Measurements from ENCODE around the gene SLC5A5. TPM values are rescaled to one million over a fixed set of nuclear protein-coding genes. Genes with fewer than 3 reads are reported as not detected.

The SLC5A5 gene
- total RNA-seq, 1 donor from 2014 or later, result not detected

DNA sequence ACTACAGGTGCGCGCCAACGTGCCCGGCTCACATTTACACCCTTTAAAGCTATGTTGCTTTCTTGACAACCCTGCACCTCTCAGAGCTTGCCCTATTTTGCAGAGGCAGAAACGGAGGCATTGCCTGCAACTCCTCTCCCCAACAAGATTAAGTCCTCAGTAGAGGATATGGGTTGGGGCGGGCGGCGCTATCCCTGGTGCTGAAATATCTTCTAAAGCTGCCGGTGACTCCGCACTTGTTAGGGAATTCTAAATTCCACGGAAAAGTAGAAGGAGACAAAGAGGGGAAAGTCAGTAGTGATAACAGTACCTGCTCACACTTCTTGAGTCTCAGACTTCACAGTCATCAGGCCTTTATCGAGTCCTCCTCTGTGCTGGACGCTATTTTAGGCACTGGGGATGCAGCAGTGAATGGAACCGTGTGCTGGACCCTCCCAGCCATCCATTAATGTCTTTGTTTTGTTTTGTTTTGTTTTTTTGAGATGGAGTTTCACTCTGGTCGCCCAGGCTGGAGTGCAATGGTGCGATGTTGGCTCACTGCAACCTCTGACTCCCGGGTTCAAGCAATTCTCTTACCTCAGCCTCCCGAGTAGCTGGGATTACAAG is 18.0 kb downstream of the SLC5A5 start:
- H3K27me3 Mint-ChIP-seq (ENCODE audit: low read depth), result peaks cover 23% of the 10 kb centered on the region
- TF ChIP-seq, protein P1, sequence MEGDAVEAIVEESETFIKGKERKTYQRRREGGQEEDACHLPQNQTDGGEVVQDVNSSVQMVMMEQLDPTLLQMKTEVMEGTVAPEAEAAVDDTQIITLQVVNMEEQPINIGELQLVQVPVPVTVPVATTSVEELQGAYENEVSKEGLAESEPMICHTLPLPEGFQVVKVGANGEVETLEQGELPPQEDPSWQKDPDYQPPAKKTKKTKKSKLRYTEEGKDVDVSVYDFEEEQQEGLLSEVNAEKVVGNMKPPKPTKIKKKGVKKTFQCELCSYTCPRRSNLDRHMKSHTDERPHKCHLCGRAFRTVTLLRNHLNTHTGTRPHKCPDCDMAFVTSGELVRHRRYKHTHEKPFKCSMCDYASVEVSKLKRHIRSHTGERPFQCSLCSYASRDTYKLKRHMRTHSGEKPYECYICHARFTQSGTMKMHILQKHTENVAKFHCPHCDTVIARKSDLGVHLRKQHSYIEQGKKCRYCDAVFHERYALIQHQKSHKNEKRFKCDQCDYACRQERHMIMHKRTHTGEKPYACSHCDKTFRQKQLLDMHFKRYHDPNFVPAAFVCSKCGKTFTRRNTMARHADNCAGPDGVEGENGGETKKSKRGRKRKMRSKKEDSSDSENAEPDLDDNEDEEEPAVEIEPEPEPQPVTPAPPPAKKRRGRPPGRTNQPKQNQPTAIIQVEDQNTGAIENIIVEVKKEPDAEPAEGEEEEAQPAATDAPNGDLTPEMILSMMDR (IDR thresholded peaks at IDR 0.05), result no peak
- no peaks in the 10 kb centered on the region for H3K4me1 Mint-ChIP-seq (ENCODE audit: low read depth)
- H3K27ac Mint-ChIP-seq (ENCODE audit: unreplicated experiment), result no peak overlapping the region
- H3K36me3 Mint-ChIP-seq (ENCODE audit: low read depth), result peaks cover 2% of the 10 kb centered on the region
- DNase-seq (ENCODE audit: low spot score), result no peak
- H3K4me3 Mint-ChIP-seq (ENCODE audit: unreplicated experiment), result no peak overlapping the region
- H3K9me3 Mint-ChIP-seq (ENCODE audit: low read depth), result no peaks in the 10 kb centered on the region

- TF ChIP-seq, protein P1 (IDR thresholded peaks at IDR 0.05), result no peak
- no peak for DNase-seq (ENCODE audit: low spot score)
- Mint-ChIP-seq H3K4me1 (ENCODE audit: low read depth) (no peaks in the 10 kb centered on the region), H3K9me3 (ENCODE audit: low read depth) (no peaks in the 10 kb centered on the region), H3K27ac (ENCODE audit: unreplicated experiment) (no peak overlapping the region), H3K36me3 (ENCODE audit: low read depth) (no peaks in the 10 kb centered on the region), H3K27me3 (ENCODE audit: low read depth) (peaks cover 28% of the 10 kb centered on the region), H3K4me3 (ENCODE audit: unreplicated experiment) (no peak overlapping the region)
These were observed 22.0 kb downstream of the SLC5A5 start for GRCh38 chr19:17893766-17894165.

DNA sequence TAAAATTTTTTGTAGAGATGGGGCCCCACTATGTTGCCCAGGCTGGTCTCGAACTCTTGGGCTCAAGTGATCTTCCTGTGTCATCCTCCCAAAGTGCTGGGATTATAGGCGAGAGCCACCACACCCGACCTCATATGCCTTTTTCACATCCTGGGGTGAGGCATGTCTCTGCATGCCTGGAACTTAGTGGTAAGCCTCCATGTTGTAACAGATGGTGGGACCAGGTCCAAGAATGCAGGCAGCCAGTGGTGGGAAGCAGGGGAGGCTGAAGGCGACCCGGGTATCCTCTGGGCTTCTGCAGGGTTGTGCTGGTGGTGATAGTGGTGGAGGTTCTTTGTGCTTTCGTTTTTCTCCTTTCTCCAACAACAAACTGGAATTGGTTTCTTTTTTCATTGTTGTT is 31.0 kb downstream of the SLC5A5 start:
- Mint-ChIP-seq H3K36me3 (ENCODE audit: low read depth) (no peaks in the 10 kb centered on the region), H3K9me3 (ENCODE audit: low read depth) (no peaks in the 10 kb centered on the region), H3K27ac (ENCODE audit: unreplicated experiment) (no peak overlapping the region), H3K4me1 (ENCODE audit: low read depth) (peaks cover 3% of the 10 kb centered on the region), H3K4me3 (ENCODE audit: unreplicated experiment) (no peak overlapping the region), H3K27me3 (ENCODE audit: low read depth) (peaks cover 33% of the 10 kb centered on the region)
- no peak for DNase-seq (ENCODE audit: low spot score)
- TF ChIP-seq, protein P1 (IDR thresholded peaks at IDR 0.05), result no peak

DNA sequence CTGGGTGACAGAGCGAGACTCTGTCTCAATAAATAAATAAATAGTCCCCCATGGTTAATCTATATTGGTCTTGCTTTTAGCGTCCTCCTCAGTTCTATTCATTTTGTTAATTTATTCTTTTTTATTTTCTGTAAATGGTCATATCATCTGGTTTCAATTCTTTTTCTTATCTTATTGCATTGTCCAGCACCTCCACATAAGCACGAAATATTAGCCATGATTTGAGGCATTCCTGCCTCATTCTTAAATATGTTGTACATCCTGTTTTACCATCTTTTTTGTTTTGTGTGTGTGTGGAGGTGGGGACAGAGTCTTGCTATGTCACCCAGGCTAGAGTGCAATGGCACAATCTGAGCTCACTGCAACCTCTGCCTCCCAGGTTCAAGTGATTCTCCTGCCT is 36.5 kb downstream of the SLC5A5 start:
- no peak overlapping the region for H3K4me3 Mint-ChIP-seq (ENCODE audit: unreplicated experiment)
- peaks cover 7% of the 10 kb centered on the region for H3K4me1 Mint-ChIP-seq (ENCODE audit: low read depth)
- H3K36me3 Mint-ChIP-seq (ENCODE audit: low read depth), result no peaks in the 10 kb centered on the region
- H3K27ac Mint-ChIP-seq (ENCODE audit: unreplicated experiment), result no peak overlapping the region
- TF ChIP-seq, protein P1 (IDR thresholded peaks at IDR 0.05), result no peak
- H3K9me3 Mint-ChIP-seq (ENCODE audit: low read depth), result peaks cover 3% of the 10 kb centered on the region
- no peaks in the 10 kb centered on the region for H3K27me3 Mint-ChIP-seq (ENCODE audit: low read depth)
- no peak for DNase-seq (ENCODE audit: low spot score)

DNA sequence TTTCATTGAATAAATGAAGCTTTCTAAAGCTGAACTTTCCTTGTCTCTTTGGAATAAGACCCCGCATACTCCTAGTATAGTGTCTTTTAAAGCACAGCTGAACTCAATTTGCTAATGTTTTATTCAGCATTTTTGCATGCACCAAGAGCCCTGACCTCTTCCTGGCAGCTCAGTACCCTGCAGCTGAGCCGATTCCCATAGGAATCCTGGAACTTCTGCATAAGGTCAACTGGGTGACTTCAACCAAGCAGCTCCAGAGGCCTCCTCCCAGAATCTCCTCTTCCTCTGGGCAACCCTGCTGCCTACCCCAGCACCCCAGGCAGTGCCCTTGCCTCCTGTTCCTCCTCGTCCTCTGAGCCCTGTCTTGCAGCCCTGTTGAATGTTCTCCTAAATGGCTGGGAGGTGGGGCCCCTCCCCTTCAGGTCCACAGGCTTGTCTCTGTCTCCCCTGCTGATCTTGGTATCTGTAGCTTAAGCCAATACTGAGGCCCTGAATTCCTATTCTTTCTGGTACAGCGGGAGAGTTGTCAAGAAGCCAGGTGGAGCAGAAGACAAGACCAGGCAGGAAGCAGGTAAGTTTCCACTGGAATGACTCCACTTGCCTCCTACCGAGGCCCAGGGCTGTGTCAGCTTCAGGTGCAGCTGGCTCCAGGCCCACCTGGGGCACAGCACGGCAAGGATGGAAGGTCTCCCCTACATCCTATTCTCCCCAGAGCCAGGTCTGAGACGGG is 37.4 kb downstream of the SLC5A5 start:
- DNase-seq (ENCODE audit: low spot score), result no peak
- Mint-ChIP-seq H3K4me3 (ENCODE audit: unreplicated experiment) (no peak overlapping the region), H3K27me3 (ENCODE audit: low read depth) (no peaks in the 10 kb centered on the region), H3K36me3 (ENCODE audit: low read depth) (no peaks in the 10 kb centered on the region), H3K4me1 (ENCODE audit: low read depth) (peaks cover 7% of the 10 kb centered on the region), H3K27ac (ENCODE audit: unreplicated experiment) (no peak overlapping the region), H3K9me3 (ENCODE audit: low read depth) (peaks cover 6% of the 10 kb centered on the region)
- TF ChIP-seq, protein P1 (IDR thresholded peaks at IDR 0.05), result no peak

All from chondrocyte (in vitro differentiated cells).